ENCODE results near the gene NRF1. TPM values are rescaled to one million over a fixed set of nuclear protein-coding genes. Genes with fewer than 3 reads are reported as not detected.

The NRF1 gene
- total RNA-seq, 1 donor from 2014 or later, result 25.6 TPM

GRCh38 chr7:129675521-129675920 is 64.0 kb downstream of the NRF1 start:
- Mint-ChIP-seq H3K9me3 (peaks cover 9% of the 10 kb centered on the region), H3K36me3 (peaks cover 42% of the 10 kb centered on the region), H3K4me3 (no peak overlapping the region), H3K27ac (no peak overlapping the region), H3K27me3 (no peaks in the 10 kb centered on the region), H3K4me1 (ENCODE audit: unreplicated experiment) (no peaks in the 10 kb centered on the region)
- no peak for TF ChIP-seq CTCF (conservative IDR thresholded peaks at IDR 0.05)
- DNase-seq (ENCODE audit: extremely low spot score, unreplicated experiment), result no peak

- no peak for TF ChIP-seq CTCF (conservative IDR thresholded peaks at IDR 0.05)
- no peak for DNase-seq (ENCODE audit: extremely low spot score, unreplicated experiment)
- Mint-ChIP-seq H3K4me3 (no peak overlapping the region), H3K36me3 (peaks cover 42% of the 10 kb centered on the region), H3K27ac (no peak overlapping the region), H3K4me1 (ENCODE audit: unreplicated experiment) (no peaks in the 10 kb centered on the region), H3K27me3 (no peaks in the 10 kb centered on the region), H3K9me3 (peaks cover 9% of the 10 kb centered on the region)
Measured at GRCh38 chr7:129676017-129676897, 64.7 kb downstream of the NRF1 start.

GRCh38 chr7:129677796-129678195 is 66.3 kb downstream of the NRF1 start:
- H3K4me3 Mint-ChIP-seq, result no peak overlapping the region
- peaks cover 9% of the 10 kb centered on the region for H3K9me3 Mint-ChIP-seq
- DNase-seq (ENCODE audit: extremely low spot score, unreplicated experiment), result no peak
- no peaks in the 10 kb centered on the region for H3K27me3 Mint-ChIP-seq
- H3K4me1 Mint-ChIP-seq (ENCODE audit: unreplicated experiment), result no peaks in the 10 kb centered on the region
- TF ChIP-seq CTCF (conservative IDR thresholded peaks at IDR 0.05), result no peak
- no peak overlapping the region for H3K27ac Mint-ChIP-seq
- peaks cover 42% of the 10 kb centered on the region for H3K36me3 Mint-ChIP-seq

GRCh38 chr7:129678606-129679005 is 67.1 kb downstream of the NRF1 start:
- no peak for TF ChIP-seq CTCF (conservative IDR thresholded peaks at IDR 0.05)
- H3K9me3 Mint-ChIP-seq, result peaks cover 9% of the 10 kb centered on the region
- H3K27me3 Mint-ChIP-seq, result no peaks in the 10 kb centered on the region
- H3K27ac Mint-ChIP-seq, result no peak overlapping the region
- H3K4me1 Mint-ChIP-seq (ENCODE audit: unreplicated experiment), result no peaks in the 10 kb centered on the region
- H3K4me3 Mint-ChIP-seq, result no peak overlapping the region
- H3K36me3 Mint-ChIP-seq, result peaks cover 42% of the 10 kb centered on the region
- no peak for DNase-seq (ENCODE audit: extremely low spot score, unreplicated experiment)

DNA sequence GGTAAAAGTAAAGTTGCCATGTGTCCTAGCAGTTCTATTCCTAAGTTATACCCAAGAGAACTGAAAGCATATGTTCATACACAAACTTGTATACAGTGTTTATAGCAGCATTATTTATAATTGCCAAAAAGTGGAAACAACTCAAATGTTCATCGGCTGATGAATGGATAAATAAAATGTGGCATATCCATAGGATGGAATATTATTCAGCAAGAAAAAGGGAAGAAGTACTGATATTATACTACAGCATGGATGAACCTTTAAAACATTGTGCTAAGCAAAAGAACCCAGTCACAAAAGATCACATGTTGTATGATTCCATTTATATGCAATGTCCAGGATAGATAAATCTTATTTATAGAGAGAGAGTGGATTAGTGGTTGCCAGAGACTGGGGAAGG is 68.9 kb downstream of the NRF1 start:
- Mint-ChIP-seq H3K4me3 (no peak overlapping the region), H3K36me3 (peaks cover 39% of the 10 kb centered on the region), H3K9me3 (peaks cover 1% of the 10 kb centered on the region), H3K27ac (no peak overlapping the region), H3K27me3 (no peaks in the 10 kb centered on the region), H3K4me1 (ENCODE audit: unreplicated experiment) (no peaks in the 10 kb centered on the region)
- no peak for DNase-seq (ENCODE audit: extremely low spot score, unreplicated experiment)
- no peak for TF ChIP-seq CTCF (conservative IDR thresholded peaks at IDR 0.05)
